HG03354 (cell line): ENCODE measurements around the gene PARP16.
A peak's percentile ranks its signal among the peaks of the same experiment; 100 is the strongest.
"Not testable (repeated sequence)": the region's sequence is repeated elsewhere in the genome, so short reads cannot be mapped to it uniquely, and the experiment has no call there.

ENCODE experiments used
- ATAC-seq: cut with Tn5 transposase; IDR thresholded peaks from one replicate; pipeline ENCODE4 v1.9.1; 2021; ENCODE audit warnings: mild to moderate bottlenecking; ENCODE audit not compliant: unreplicated experiment, poor library complexity, severe bottlenecking

PARP16 gene

DNA sequence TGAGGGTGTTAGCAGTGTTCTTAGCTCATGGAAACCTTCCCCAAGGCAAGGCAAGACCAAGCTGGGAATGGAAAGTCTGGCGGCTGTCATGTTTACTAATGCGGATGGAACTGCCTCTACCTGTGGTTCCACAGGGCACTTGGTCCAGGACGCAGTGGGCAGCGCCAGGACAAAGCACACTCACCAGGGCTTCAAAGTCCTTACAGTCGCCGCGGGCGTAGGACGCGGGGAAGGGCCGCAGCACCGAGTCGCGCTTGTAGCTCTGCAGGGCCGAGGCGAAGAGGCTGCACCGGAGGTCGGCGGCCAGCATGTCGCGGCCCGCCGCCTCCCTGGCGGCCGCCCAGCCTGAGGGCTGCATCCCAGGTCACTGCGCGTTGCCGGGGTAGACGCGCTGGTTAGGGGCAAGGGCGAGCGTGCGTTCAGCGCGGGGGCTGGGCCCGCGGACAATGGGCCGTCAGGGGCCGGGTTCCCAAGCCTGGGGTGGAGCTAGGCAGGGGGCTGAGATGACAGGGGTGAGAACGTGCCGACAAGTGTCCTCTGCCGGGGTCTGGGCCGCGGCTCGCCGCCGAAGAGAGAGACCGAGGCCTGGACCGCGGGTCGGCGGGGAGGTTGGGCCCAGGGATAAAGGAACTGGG is 497 bp downstream of the PARP16 start:
- ATAC-seq: peak; percentile 31

DNA sequence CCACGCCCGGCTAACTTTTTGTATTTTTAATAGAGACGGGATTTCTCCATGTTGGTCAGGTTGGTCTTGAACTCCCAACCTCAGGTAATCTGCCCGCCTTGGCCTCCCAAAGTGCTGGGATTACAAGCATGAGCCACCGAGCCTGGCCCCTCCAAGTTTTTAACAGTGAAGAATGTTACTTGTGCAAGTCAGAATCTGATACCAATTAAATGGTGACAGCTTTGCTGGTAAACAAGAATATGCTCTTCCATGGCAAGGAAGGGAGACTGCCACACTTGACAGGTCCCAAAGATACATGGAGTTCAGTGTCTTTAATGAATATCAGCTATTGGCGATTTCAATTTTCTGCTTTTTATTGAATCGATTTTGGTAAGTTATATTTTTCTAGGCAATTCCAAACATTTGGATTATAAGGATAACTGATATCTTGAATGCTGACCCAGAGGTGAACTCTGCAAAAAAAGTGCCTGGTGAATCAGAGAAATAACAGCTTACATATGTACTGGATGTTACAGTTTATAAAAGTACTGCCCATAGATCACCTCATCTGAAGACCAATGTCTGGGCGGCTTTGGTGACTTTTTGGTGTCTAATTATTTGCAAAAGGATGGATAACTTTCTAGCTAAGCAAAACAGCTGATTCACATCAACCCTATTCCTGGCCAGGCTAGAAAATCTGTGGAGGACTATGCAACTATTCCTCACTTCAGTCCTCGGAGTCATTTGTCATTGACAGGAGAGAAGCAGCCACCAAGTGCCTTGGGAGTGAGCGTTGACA is 1.2 kb downstream of the PARP16 start:
- no peak for ATAC-seq

DNA sequence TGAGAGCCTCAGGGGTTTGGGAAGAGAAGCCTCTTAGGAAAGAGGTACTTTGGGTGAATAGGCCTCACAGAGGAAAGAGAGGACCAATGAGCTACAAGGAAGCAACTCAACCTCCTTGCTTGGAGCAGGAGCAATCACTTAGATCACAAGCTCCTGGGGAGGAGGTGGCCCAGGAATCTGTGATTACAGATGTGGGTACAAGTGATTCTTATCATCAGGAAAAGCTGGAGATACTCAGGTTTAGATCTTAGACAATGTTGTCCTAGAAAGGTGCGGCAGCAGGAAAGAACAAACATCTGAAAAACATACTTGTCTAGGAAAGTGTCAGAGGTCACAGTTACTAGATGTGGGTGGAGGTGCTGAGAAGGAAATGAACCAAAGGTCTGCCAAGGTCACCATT is 8.2 kb downstream of the PARP16 start:
- ATAC-seq: no peak

DNA sequence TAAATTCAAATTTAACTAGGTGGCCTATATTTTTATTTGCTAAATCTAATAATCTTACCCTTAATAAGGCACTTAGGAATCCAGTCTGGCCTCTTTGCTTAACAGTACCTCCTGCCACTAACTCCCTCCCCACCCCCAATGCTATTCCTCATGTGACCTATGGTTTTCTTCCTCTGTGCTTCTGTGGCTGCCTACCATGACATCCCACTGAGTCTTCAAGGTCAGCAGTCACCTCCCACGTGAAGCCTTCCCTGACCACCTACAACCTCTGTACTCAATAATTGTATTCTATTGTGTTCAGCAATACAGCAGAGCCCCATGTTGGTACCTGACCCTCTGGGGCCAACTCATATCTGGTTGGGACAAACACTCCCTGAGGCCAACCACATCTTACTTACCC is 9.7 kb downstream of the PARP16 start:
- ATAC-seq: no peak

DNA sequence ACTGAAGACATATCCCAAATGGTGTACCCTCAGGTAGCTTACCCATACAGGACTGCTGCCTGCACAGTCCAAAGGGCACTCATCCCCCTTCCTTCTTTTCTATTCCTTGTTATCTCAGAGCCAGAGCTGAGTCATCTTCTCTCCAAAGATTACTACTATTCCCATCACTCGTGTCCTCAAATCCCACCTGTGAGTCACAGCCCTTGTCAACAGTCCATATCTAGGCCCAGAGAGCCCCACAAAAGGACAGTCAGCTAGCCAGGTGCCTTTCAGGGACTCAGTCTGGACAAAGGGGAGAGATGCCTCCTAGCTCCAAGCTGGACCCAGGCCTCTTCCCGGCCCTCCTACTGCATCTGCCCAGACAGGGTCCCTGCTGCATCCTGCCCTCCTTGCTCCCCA is 11.0 kb downstream of the PARP16 start:
- no peak for ATAC-seq

DNA sequence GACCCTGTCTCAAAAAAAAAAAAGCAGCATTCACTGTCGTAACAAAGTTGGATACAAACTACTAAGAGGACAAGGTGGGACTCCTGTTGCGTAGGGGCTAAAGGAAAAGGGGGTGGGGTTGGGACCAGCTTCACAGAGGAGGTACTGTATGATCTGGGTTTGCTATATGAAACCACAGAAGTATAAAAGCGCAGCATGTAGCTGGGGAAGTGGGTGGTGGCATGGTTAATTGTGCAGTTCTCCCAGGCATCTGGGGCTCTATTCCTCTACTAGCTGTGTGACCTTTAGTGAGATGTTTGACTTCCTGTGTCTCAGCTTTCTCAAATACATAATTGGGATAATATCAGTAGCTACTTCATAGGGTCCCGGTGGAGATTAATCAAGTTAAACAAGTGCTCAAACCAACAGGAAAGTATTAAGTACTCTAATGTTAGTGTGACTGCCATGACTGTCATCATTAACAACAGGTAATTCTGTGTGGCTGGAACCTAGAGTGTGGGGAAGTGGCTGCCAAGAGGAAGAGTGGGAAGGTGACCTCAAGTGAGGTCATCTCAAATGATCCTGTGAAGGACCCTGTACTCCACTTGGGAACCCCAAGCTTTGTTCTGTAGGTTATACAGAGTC is 11.5 kb downstream of the PARP16 start:
- no peak for ATAC-seq

DNA sequence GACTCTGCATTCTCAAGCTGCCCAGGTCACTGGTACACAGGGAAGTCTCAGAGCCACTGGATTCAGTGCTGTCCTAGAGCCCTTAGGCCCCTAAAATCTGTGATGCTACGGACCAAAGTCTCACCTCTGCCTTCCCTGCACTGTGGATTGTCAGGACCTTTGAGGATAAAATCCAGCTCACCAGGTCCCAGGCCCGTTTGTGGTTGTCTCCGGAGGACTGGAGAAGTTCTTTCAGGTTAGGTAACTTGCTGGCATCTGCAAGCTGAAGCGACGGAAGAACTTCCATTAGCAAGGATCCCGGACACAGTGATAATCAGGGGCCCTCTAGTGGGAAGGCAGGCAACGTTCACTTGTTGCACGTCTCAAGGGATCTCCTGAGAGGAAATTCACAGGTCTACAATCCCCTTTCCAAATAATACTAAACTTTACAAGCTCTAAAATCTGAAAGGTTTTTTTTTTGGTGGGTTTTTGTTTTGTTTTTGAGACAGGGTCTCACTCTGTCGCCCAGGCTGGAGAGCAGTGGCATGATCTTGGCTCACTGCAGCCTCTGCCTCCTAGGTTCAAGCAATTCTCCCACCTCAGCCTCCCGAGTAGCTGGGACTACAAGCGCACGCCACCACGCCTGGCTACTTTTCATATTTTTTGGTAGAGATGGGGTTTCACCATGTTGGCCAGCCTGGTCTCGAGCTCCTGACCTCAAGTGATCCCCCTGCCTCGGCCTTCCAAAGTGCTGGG is 15.7 kb downstream of the PARP16 start:
- not testable (repeated sequence) for ATAC-seq

DNA sequence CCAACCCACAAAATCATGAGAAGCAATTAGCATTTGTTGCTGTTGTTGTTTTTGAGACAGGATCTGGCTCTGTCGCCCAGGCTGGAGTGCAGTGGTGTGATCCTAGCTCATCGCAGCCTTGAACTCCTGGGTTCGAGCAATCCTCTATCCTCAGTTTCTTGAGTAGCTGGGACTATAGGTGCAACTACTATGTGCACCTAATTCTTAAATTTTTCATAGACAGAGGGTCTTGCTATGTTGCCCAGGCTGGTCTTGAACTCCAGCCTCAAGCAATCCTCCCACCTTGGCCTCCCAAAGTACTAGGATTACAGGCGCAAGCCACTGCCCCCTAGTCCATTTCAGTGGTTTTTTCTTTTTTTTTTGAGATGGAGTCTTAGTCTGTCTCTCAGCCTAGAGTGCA is 18.3 kb downstream of the PARP16 start:
- no peak for ATAC-seq

DNA sequence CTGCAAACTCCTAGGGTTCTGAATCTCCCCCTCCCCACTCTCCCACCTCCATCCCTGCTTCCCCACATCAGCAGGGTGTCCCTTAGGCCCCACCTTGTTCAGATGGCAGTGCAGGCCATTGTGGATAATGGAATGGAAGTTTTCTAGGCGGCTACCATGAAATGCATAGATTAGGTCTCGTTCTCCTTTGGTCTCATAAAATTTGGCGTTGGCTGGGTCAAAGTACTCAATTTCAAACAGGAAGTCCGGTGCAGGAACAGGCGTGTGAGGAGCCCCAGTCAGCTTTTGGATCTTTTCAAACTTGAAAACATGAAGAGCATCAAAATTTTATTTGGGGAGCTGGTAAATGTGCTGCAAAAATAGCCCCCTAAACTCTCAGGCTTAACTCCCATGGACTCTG is 20.2 kb downstream of the PARP16 start:
- ATAC-seq: no peak

DNA sequence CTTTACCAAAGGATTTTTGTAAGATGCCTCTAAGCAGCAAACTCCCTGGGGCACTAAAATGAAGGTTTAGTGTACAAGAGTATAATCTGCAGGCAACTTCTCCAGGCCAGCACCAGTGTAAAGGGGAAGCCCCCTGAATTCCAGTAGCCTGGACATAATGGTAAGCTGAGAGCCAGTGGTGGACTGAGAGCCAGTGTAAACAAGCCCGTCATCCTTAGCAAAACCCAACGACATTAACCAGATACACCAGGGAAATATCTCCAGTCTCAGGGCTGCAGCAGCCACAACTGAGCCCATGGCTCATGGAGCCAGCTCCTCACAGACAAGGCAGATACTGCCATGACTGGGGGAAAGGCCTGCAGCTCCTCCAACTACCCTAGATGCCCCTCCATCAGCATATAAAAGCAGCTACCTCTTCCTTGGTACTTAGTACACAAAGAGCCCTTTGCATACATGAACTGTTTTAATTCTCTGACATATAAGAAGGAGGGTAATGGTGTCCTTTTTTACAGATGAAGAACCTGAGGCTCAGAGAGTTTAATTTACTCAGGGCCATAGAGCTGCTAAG is 21.7 kb downstream of the PARP16 start:
- no peak for ATAC-seq

DNA sequence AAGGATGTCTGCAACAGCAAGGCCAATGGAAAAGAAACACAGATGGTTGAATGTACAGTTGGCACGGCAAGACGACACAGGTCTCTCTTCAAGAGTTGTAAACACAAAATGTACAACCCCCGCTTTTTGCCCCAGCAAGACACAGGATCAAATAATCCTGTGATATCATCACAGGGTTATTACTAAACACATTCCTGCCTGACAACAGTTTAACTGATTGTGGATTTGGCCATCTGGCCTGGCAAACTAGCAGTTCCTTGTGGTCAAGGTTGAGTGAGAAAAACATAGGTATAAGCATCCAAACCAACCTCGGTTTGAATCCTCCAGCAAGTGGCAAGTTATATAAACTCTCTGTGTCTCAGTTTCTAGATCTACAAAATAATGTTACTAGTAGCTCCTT is 23.4 kb downstream of the PARP16 start:
- no peak for ATAC-seq

DNA sequence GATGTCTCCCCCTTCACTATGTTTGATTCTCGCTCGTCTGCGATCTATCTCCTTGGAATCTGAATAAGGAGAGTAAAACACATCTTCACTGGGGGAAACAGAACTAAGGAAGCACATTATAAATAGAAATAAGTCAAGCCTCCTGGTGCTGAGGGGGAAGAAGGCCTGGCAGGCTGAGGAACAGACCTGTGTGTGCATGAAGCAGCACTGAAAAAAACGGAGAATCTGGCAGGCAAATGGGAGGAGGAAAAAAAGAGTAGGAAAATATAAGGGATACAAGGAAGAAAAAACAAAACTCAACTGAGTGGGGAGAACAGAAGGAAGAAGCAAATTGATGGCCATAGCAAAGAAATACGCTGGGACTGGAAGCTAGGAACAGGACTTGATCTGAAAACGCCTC is 25.7 kb downstream of the PARP16 start:
- no peak for ATAC-seq

DNA sequence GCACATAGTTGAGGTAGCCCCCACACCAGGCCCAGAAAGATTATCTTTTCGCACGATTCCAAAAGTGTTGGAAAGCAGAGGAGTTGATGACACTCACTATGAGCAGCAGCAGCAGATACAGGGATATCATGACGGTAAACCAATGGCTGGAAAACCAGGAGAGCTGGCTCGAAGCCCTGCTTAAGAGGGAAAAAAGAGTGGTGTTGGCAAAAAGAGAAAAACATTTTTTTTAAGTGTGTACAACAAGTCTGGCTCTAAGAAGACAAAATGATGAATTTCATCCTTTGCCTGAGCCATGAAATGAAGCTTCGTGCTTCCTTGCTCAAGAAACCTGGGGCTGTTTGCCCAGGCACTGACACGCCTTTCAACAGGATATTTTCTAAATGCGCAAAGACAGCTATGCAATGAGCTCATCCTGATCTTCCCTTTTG is 27.3 kb downstream of the PARP16 start:
- no peak for ATAC-seq

DNA sequence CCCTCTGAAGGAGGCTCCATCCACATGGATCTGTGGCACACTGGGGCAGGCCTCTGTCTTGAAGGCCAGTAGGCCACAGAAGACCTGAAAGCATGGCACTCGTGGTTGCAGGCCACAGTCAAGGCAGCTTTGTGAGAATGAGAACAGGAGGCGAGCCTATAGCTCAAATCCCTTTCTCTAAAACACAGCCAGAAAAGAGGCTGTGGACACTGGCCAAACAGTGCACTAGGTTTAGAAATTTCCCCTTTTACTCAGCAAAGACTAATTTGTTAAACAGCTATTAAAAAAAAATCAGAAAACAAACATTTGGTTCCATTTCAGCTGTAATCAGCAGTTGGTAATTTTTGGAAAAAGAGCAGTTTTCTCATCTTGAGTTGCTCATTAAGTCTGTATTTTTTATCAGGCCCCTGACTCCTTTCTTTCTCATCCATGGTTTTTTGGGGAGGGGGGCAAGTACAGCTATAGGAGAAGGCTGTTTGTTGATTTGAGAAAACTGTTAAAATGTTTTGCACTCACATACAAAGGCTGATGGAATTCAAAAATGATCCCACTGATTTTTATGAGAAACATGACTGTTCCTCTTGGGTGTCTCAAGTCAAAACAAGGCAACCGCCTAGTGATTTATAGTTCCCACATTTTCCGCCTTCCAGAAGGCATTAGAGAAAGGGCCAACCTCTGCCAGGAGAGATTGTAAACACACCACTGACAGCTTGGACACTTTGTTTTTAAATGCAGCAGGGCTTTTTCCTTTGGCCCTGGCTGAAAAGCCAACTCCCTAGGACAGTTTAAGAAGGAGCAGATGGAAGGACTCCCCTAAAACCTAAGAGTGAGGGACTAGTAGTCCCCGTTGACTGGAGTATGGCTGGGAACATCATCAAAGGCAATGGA is 28.1 kb downstream of the PARP16 start:
- no peak for ATAC-seq

DNA sequence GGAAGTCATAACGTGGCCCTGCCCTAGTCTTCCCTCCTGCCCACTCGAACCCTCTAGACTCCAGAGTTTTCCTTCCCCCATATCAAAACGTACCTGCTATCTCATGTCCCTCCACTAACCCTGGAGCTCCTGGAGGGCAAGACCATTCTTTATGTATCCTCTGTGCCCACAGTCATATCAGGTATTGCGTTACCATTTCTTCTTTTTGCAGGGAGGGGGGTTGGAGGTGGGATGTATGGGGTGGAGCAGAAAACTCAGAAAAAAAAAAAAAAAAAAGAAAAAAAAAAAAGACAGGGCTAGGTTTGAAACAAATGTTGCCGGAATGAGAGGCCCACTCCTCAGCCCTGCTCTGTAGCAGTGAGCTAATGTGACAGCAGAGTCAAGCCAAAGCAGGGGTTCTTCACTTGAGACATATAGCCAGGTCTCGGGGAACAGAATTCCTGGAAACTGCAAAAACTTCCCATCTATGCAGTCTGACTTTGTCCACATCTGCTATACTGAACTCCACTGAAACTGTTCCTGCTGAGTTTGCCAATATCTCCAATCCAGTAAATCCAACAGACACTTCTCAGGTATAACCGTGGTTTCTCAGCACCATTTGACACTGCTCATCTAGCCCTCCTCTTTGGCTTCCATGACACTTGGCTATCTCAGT is 31.1 kb downstream of the PARP16 start:
- ATAC-seq: no peak

DNA sequence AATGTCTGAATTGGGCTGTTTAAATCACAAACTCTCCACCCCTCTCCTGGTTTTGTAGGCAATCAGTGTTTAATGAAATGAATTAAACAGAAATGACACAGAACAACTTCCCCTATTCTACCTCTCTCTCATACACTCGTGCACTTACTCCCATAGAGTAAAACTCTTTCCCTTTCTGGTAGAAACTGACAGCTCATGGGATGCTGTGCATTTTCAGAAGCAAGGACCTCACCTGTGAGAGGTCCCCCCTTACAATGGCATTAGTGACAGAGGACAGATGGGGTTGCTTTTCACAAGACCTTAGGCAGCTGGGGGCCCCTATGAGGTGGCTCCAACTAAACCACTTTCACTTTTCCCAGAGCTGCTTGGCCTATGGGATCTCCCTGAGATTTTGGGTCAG is 31.9 kb downstream of the PARP16 start:
- ATAC-seq: no peak

DNA sequence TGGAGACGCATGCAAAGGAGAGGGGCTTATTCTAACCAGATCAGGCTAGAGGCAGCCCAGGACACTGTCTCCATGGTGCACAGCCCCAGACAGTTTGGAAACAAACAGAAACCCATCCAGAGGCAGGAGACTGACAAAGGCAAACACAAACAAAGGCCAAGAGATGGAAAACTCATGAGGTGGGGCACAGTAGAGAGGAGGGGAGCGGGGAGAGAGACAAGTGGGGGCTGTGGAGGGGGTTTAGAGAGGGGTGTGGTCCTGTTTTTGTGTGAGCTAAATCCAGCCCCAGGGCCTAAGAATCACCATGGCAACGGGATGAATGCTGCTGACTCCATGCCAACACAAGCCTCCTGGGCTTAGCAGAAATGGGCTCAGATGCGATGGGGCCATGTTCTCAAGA is 32.3 kb downstream of the PARP16 start:
- ATAC-seq: no peak

DNA sequence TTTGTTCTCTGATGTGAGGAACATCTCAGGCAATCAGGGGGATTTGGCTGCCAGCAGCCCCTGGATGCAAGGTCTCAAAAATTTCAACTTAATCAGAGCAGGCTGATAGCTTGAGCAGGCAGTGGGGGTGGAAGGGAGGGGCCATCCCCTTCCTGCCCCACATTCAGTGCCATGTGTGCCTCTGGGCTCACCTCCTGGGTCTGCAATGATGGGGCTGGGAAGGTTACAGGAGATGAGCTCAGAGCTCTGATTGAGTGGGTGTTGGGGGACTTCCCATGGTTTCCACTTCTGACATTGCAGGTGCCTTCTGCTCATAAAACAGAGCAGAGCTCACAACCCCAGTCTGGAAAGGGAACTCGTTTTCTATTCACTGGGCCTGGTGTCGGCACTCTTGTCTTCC is 37.0 kb downstream of the PARP16 start:
- ATAC-seq: no peak
